Measurements from ENCODE around the gene CLASP2.
"Not testable (repeated sequence)": the region's sequence is repeated elsewhere in the genome, so short reads cannot be mapped to it uniquely, and the experiment has no call there.

CLASP2 gene

GRCh38 chr3:33717866-33718594 lies at the start of gene CLASP2:
TSS of gene CLASP2 (minus strand) at chr3:33718254. CDS start at chr3:33718002, 252 bp downstream.
- H3K4me3 ChIP-seq (ENCODE audit: low read length) = peak within 1 kb of the TSS; percentile 91
- peak within 1 kb of the TSS; percentile 72 for H3K9ac ChIP-seq (ENCODE audit: low read length)
- H3K4me1 ChIP-seq (ENCODE audit: control insufficient read depth, insufficient read depth, low read length) = peaks cover 11% of the 10 kb centered on the region
- no peaks in the 10 kb centered on the region for H3K36me3 ChIP-seq (ENCODE audit: control insufficient read depth, insufficient read depth, low read length)
- no peaks in the 10 kb centered on the region for H3K27me3 ChIP-seq (ENCODE audit: control insufficient read depth, insufficient read depth, low read length)
- H3K27ac ChIP-seq (ENCODE audit: low read depth, low read length) = peak within 1 kb of the TSS; percentile 95

- H3K4me1 ChIP-seq (ENCODE audit: control insufficient read depth, insufficient read depth, low read length) = no peaks in the 10 kb centered on the region
- H3K36me3 ChIP-seq (ENCODE audit: control insufficient read depth, insufficient read depth, low read length) = no peaks in the 10 kb centered on the region
- no peak overlapping the region for H3K27ac ChIP-seq (ENCODE audit: low read depth, low read length)
- H3K9ac ChIP-seq (ENCODE audit: low read length) = no peak overlapping the region
- H3K27me3 ChIP-seq (ENCODE audit: control insufficient read depth, insufficient read depth, low read length) = no peaks in the 10 kb centered on the region
- no peak overlapping the region for H3K4me3 ChIP-seq (ENCODE audit: low read length)
These were observed 40.8 kb upstream of the CLASP2 start for GRCh38 chr3:33758864-33759263.

- no peak overlapping the region for H3K9ac ChIP-seq (ENCODE audit: low read length)
These were observed 40.2 kb upstream of the CLASP2 start for GRCh38 chr3:33758281-33758680.

GRCh38 chr3:33754391-33754790 lies 36.3 kb upstream of the CLASP2 start:
- H3K9ac ChIP-seq (ENCODE audit: low read length); H3K27me3 ChIP-seq (ENCODE audit: control insufficient read depth, insufficient read depth, low read length); H3K4me1 ChIP-seq (ENCODE audit: control insufficient read depth, insufficient read depth, low read length); H3K27ac ChIP-seq (ENCODE audit: low read depth, low read length); H3K36me3 ChIP-seq (ENCODE audit: control insufficient read depth, insufficient read depth, low read length); H3K4me3 ChIP-seq (ENCODE audit: low read length): not testable (repeated sequence)

More at GRCh38 chr3:33758281-33758680, 40.2 kb upstream of the CLASP2 start:
- no peak overlapping the region for H3K27ac ChIP-seq (ENCODE audit: low read depth, low read length)
- H3K4me3 ChIP-seq (ENCODE audit: low read length) = no peak overlapping the region
- H3K27me3 ChIP-seq (ENCODE audit: control insufficient read depth, insufficient read depth, low read length) = no peaks in the 10 kb centered on the region
- H3K4me1 ChIP-seq (ENCODE audit: control insufficient read depth, insufficient read depth, low read length) = no peaks in the 10 kb centered on the region
- no peaks in the 10 kb centered on the region for H3K36me3 ChIP-seq (ENCODE audit: control insufficient read depth, insufficient read depth, low read length)

DNA sequence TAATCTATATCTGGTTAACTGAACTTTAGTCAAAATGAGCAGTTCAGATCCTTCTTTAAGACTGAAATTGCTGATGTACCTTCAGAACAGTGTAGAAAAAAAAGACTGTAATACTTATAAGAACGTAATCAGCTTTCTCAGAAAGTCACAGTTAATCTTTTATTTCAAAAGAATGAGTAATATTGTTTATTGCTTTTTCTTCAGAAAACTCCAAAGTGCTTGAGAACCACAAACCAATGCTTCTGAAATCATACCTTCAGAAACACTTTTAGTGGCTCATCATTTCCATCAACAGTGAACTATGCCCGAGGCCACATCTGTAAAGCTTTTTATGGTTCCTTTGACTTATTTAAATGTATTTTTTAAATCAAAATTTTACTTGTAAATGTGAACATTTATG lies 33.3 kb upstream of the CLASP2 start:
- Histone ChIP-seq H3K36me3 (ENCODE audit: control insufficient read depth, insufficient read depth, low read length) (no peaks in the 10 kb centered on the region), H3K27me3 (ENCODE audit: control insufficient read depth, insufficient read depth, low read length) (no peaks in the 10 kb centered on the region), H3K9ac (ENCODE audit: low read length) (no peak overlapping the region), H3K4me3 (ENCODE audit: low read length) (no peak overlapping the region), H3K27ac (ENCODE audit: low read depth, low read length) (no peak overlapping the region), H3K4me1 (ENCODE audit: control insufficient read depth, insufficient read depth, low read length) (no peaks in the 10 kb centered on the region)

- no peaks in the 10 kb centered on the region for H3K36me3 ChIP-seq (ENCODE audit: control insufficient read depth, insufficient read depth, low read length)
- no peak overlapping the region for H3K4me3 ChIP-seq (ENCODE audit: low read length)
- no peaks in the 10 kb centered on the region for H3K4me1 ChIP-seq (ENCODE audit: control insufficient read depth, insufficient read depth, low read length)
- H3K27ac ChIP-seq (ENCODE audit: low read depth, low read length) = no peak overlapping the region
- no peaks in the 10 kb centered on the region for H3K27me3 ChIP-seq (ENCODE audit: control insufficient read depth, insufficient read depth, low read length)
- no peak overlapping the region for H3K9ac ChIP-seq (ENCODE audit: low read length)
These were observed 32.1 kb upstream of the CLASP2 start for GRCh38 chr3:33750211-33750548.

GRCh38 chr3:33749546-33750210 lies 31.6 kb upstream of the CLASP2 start:
- Histone ChIP-seq H3K4me3 (ENCODE audit: low read length) (no peak overlapping the region), H3K27ac (ENCODE audit: low read depth, low read length) (no peak overlapping the region), H3K27me3 (ENCODE audit: control insufficient read depth, insufficient read depth, low read length) (no peaks in the 10 kb centered on the region), H3K9ac (ENCODE audit: low read length) (no peak overlapping the region), H3K4me1 (ENCODE audit: control insufficient read depth, insufficient read depth, low read length) (no peaks in the 10 kb centered on the region), H3K36me3 (ENCODE audit: control insufficient read depth, insufficient read depth, low read length) (no peaks in the 10 kb centered on the region)

GRCh38 chr3:33746416-33747116 lies 28.5 kb upstream of the CLASP2 start:
- H3K36me3 ChIP-seq (ENCODE audit: control insufficient read depth, insufficient read depth, low read length) = no peaks in the 10 kb centered on the region
- no peak overlapping the region for H3K4me3 ChIP-seq (ENCODE audit: low read length)
- no peaks in the 10 kb centered on the region for H3K27me3 ChIP-seq (ENCODE audit: control insufficient read depth, insufficient read depth, low read length)
- no peak overlapping the region for H3K9ac ChIP-seq (ENCODE audit: low read length)
- no peaks in the 10 kb centered on the region for H3K4me1 ChIP-seq (ENCODE audit: control insufficient read depth, insufficient read depth, low read length)
- H3K27ac ChIP-seq (ENCODE audit: low read depth, low read length) = no peak overlapping the region

GRCh38 chr3:33737146-33737545 lies 19.1 kb upstream of the CLASP2 start:
- H3K4me3 ChIP-seq (ENCODE audit: low read length) = no peak overlapping the region
- no peak overlapping the region for H3K27ac ChIP-seq (ENCODE audit: low read depth, low read length)
- H3K4me1 ChIP-seq (ENCODE audit: control insufficient read depth, insufficient read depth, low read length) = no peaks in the 10 kb centered on the region
- no peak overlapping the region for H3K9ac ChIP-seq (ENCODE audit: low read length)
- no peaks in the 10 kb centered on the region for H3K36me3 ChIP-seq (ENCODE audit: control insufficient read depth, insufficient read depth, low read length)
- no peaks in the 10 kb centered on the region for H3K27me3 ChIP-seq (ENCODE audit: control insufficient read depth, insufficient read depth, low read length)

DNA sequence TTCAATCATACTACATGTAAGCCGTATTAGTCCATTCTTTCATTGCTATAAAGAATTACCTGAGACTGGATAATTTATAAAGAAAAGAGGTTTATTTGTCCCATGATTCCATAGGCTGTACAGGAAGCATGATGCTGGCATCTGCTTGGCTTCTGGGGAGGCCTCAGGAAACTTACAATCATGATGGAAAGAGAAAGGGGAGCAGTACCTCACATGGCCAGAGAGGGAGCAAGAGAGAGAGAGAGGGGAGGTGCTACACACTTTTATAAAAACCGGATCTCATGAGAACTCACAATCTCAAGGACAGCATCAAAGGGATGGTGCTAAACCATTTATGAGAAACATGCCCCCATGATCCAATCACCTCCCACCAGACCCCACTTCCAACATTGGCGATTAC lies 14.3 kb upstream of the CLASP2 start:
- H3K27me3 ChIP-seq (ENCODE audit: control insufficient read depth, insufficient read depth, low read length) = no peaks in the 10 kb centered on the region
- no peak overlapping the region for H3K4me3 ChIP-seq (ENCODE audit: low read length)
- H3K4me1 ChIP-seq (ENCODE audit: control insufficient read depth, insufficient read depth, low read length) = no peaks in the 10 kb centered on the region
- H3K9ac ChIP-seq (ENCODE audit: low read length) = no peak overlapping the region
- H3K36me3 ChIP-seq (ENCODE audit: control insufficient read depth, insufficient read depth, low read length) = no peaks in the 10 kb centered on the region
- H3K27ac ChIP-seq (ENCODE audit: low read depth, low read length) = no peak overlapping the region

GRCh38 chr3:33729993-33730392 lies 11.9 kb upstream of the CLASP2 start:
- H3K27me3 ChIP-seq (ENCODE audit: control insufficient read depth, insufficient read depth, low read length) = no peaks in the 10 kb centered on the region
- H3K9ac ChIP-seq (ENCODE audit: low read length) = no peak overlapping the region
- H3K27ac ChIP-seq (ENCODE audit: low read depth, low read length) = no peak overlapping the region
- H3K4me3 ChIP-seq (ENCODE audit: low read length) = no peak overlapping the region
- H3K4me1 ChIP-seq (ENCODE audit: control insufficient read depth, insufficient read depth, low read length) = no peaks in the 10 kb centered on the region
- no peaks in the 10 kb centered on the region for H3K36me3 ChIP-seq (ENCODE audit: control insufficient read depth, insufficient read depth, low read length)

GRCh38 chr3:33724256-33724655 lies 6.2 kb upstream of the CLASP2 start:
- no peak overlapping the region for H3K4me3 ChIP-seq (ENCODE audit: low read length)

More at GRCh38 chr3:33724256-33724655, 6.2 kb upstream of the CLASP2 start:
- H3K27ac ChIP-seq (ENCODE audit: low read depth, low read length) = no peak overlapping the region
- no peaks in the 10 kb centered on the region for H3K27me3 ChIP-seq (ENCODE audit: control insufficient read depth, insufficient read depth, low read length)
- no peaks in the 10 kb centered on the region for H3K4me1 ChIP-seq (ENCODE audit: control insufficient read depth, insufficient read depth, low read length)
- no peak overlapping the region for H3K9ac ChIP-seq (ENCODE audit: low read length)
- H3K36me3 ChIP-seq (ENCODE audit: control insufficient read depth, insufficient read depth, low read length) = no peaks in the 10 kb centered on the region

Data from rectal smooth muscle tissue (tissue), 1 donor.